Endothelial cell of umbilical vein (primary cell): ENCODE results near the gene C9orf72. TPM values are rescaled to one million over a fixed set of nuclear protein-coding genes. Genes with fewer than 3 reads are reported as not detected.

Source experiments
- BruUV-seq: library from RNA; stranded (reverse); fragments of 400-500 nt; replicated peaks from 2 replicates; lab custom pipeline; 2021; lab: Mats Ljungman, UMichigan
- CTCF ChIA-PET: fragments of 300-600, 350-600 bp; sonication (Branson Sonifier 250); formaldehyde crosslinking; loops from one replicate; lab custom pipeline; 2021; ENCODE audit warnings: antibody characterized with exemption, inconsistent platforms; lab: Charles Lee
- POLR2A ChIA-PET: fragments of 300-600, 350-600 bp; sonication (Branson Sonifier 250); formaldehyde crosslinking; loops from one replicate; lab custom pipeline; 2021; ENCODE audit warnings: antibody characterized with exemption, inconsistent platforms; lab: Charles Lee
- DNase-seq: peaks from one replicate; pipeline ENCODE4 v3.0.0-alpha.2; 2011; ENCODE audit warnings: low read depth, low spot score
- FAIRE-seq: peaks from 2 replicates; lab custom pipeline; 2011; peaks lifted over from hg19 to GRCh38; lab: Jason Lieb, UNC
- H2AFZ ChIP-seq: 2 replicates; pipeline ENCODE4 v1.6.0; 2012; ENCODE audit warnings: low read depth, low read length, control low read depth, inconsistent platforms
- H3K27ac ChIP-seq: 2 replicates; pipeline ENCODE4 v1.5.1; 2011; ENCODE audit warnings: low read depth, mild to moderate bottlenecking, control low read depth, low read length, moderate library complexity; ENCODE audit not compliant: insufficient read depth
- H3K27me3 ChIP-seq, 2 experiments: 2 replicates each; pipeline versions ENCODE4 v1.6.0 to v1.6.1; 2011; ENCODE audit warnings: low read length in 2 of 2, mixed read lengths in 1 of 2; ENCODE audit not compliant: control insufficient read depth in 2 of 2, insufficient read depth in 2 of 2
- H3K36me3 ChIP-seq, 2 experiments: 2 replicates in 1 of 2; 3 replicates in 1 of 2; pipeline ENCODE4 v1.5.1; 2011; ENCODE audit warnings: low read length in 2 of 2, mild to moderate bottlenecking in 1 of 2, moderate library complexity in 1 of 2; ENCODE audit not compliant: control insufficient read depth in 2 of 2, insufficient read depth in 2 of 2; ENCODE audit errors: extremely low read depth in 1 of 2
- H3K4me1 ChIP-seq: 3 replicates; pipeline ENCODE4 v1.5.1; 2011; ENCODE audit warnings: mild to moderate bottlenecking, low read length; ENCODE audit not compliant: control insufficient read depth, insufficient read depth; ENCODE audit errors: extremely low read depth
- H3K4me2 ChIP-seq: 2 replicates; pipeline ENCODE4 v1.6.1; 2011; ENCODE audit warnings: low read length, control low read depth, mixed read lengths; ENCODE audit not compliant: insufficient read depth
- H3K4me3 ChIP-seq, 3 experiments: fragments of 200-600 bp in 1 of 3; sonication (generic), shearing (Covaris generic) in 1 of 3; replicated peaks in 1 of 3; 2 replicates each; pipeline ENCODE4 v1.5.1; 2011 to 2016; ENCODE audit warnings: control low read depth in 3 of 3, low read length in 3 of 3, mild to moderate bottlenecking in 2 of 3, inconsistent platforms in 1 of 3, low read depth in 1 of 3, moderate library complexity in 1 of 3; ENCODE audit not compliant: insufficient read depth in 1 of 3
- H3K79me2 ChIP-seq: 2 replicates; pipeline ENCODE4 v1.6.0; 2012; ENCODE audit warnings: low read length, inconsistent platforms; ENCODE audit not compliant: control insufficient read depth, insufficient read depth
- H3K9ac ChIP-seq: replicated peaks from 2 replicates; pipeline ENCODE3; 2011; ENCODE audit warnings: low read length, control low read depth; ENCODE audit not compliant: insufficient read depth; ENCODE audit errors: extremely low read depth
- H3K9me1 ChIP-seq: replicated peaks from 3 replicates; pipeline ENCODE4 v1.6.0; 2011; ENCODE audit warnings: mild to moderate bottlenecking, low read length; ENCODE audit not compliant: control insufficient read depth, insufficient read depth; ENCODE audit errors: extremely low read depth
- H3K9me3 ChIP-seq: replicated peaks from 2 replicates; pipeline ENCODE4 v1.5.1; 2012; ENCODE audit warnings: low read length, inconsistent platforms; ENCODE audit not compliant: control insufficient read depth, insufficient read depth
- H4K20me1 ChIP-seq: replicated peaks from 2 replicates; pipeline ENCODE3; 2011; ENCODE audit warnings: mild to moderate bottlenecking, low read length; ENCODE audit not compliant: control insufficient read depth, insufficient read depth; ENCODE audit errors: extremely low read depth
- CTCF ChIP-seq, 2 donors: IDR thresholded peaks; 1 replicate in 1 of 2; 2 replicates in 1 of 2; pipeline ENCODE4 v1.5.1; 2011; ENCODE audit warnings: low read length in 2 of 2, mild to moderate bottlenecking in 2 of 2, moderate library complexity in 2 of 2, control low read depth in 1 of 2, inconsistent platforms in 1 of 2, low read depth in 1 of 2; ENCODE audit not compliant: insufficient read depth in 1 of 2; ENCODE audit errors: extremely low read depth in 1 of 2
- EZH2 ChIP-seq: IDR thresholded peaks from 2 replicates; pipeline ENCODE4 v1.6.1; 2012; ENCODE audit warnings: borderline replicate concordance, low read depth, mild to moderate bottlenecking, moderate library complexity, low read length, inconsistent platforms; ENCODE audit not compliant: severe bottlenecking
- GATA2 ChIP-seq: IDR thresholded peaks from 2 replicates; pipeline ENCODE4 v1.7.0; 2011; ENCODE audit warnings: low read depth, mild to moderate bottlenecking, moderate library complexity, mixed read lengths, low read length; ENCODE audit not compliant: insufficient read length, insufficient read depth
- MAX ChIP-seq: IDR thresholded peaks from 2 replicates; pipeline ENCODE4 v1.6.1; 2011; ENCODE audit not compliant: insufficient read depth, insufficient read length
- MYC ChIP-seq: IDR thresholded peaks from one replicate; pipeline ENCODE4 v1.6.1; 2011; ENCODE audit warnings: mild to moderate bottlenecking, low read depth, low read length
- POLR2A ChIP-seq: IDR thresholded peaks from 2 replicates; pipeline ENCODE4 v1.6.1; 2012; ENCODE audit warnings: low read depth, mild to moderate bottlenecking, control low read depth, low read length
- dilution Hi-C: fragments of 300-500 bp; cut with MboI; formaldehyde crosslinking; loops from one replicate; pipeline ENCODE4 v1.15.0; 2019; ENCODE audit warnings: low sequenced_read_pairs; ENCODE audit not compliant: extremely low pct_ligation_motif_present
- intact Hi-C: fragments of 100-400 bp; cut with micrococcal nuclease; formaldehyde crosslinking; loops from one replicate; pipeline ENCODE4 v1.10.0; 2022
- polyA plus RNA-seq, 4 experiments: library from polyadenylated mRNA; depleted of rRNA in 3 of 4; stranded (reverse) in 3 of 4; unstranded in 1 of 4; fragments of >200 nt; gene quantifications; 2 replicates each; pipeline versions ENCODE4 v1.2.1 to v1.2.3, GENCODE V29; 2011 to 2012; ENCODE audit warnings: missing spikeins in 1 of 4
- total RNA-seq: library from RNA; stranded (reverse); gene quantifications from 2 replicates; pipeline ENCODE4 v1.2.3, GENCODE V29; 2021

The C9orf72 gene
- total and polyA plus RNA-seq, 2 donors (not counting 3 experiments of a cell fraction or from before 2014, with no cell fraction given) = 2.7 to 7.3 TPM

GRCh38 chr9:27527702-27528075 is 45.6 kb downstream of the C9orf72 start:
- H3K9ac ChIP-seq = no peak overlapping the region
- no peaks in the 10 kb centered on the region for H3K36me3 ChIP-seq
- CTCF ChIA-PET = interaction anchor here (4.5 kb wide), 1 partner anchor 195 kb away, joined by 38 read pairs; no protein-coding TSS in a partner anchor
- no peaks in the 10 kb centered on the region for H3K79me2 ChIP-seq
- H4K20me1 ChIP-seq = no peaks in the 10 kb centered on the region
- no peak for DNase-seq
- POLR2A ChIA-PET = no interaction called here
- peak overlapping the region; percentile 83 for H3K4me2 ChIP-seq
- H3K4me1 ChIP-seq = peaks cover 9% of the 10 kb centered on the region
- no peak overlapping the region for H3K27ac ChIP-seq
- no peaks in the 10 kb centered on the region for H3K9me3 ChIP-seq
- FAIRE-seq = no peak
- dilution Hi-C loops = no loop called here
- H3K27me3 ChIP-seq = peaks cover 19 to 41% of the 10 kb centered on the region in 2 experiments
- BruUV-seq = no TSS peak
- intact Hi-C loops = no loop called here
- no peaks in the 10 kb centered on the region for H3K9me1 ChIP-seq
- no peak overlapping the region for H3K4me3 ChIP-seq
- TF ChIP-seq MYC (no peak), POLR2A (no peak), EZH2 (no peak), GATA2 (no peak), CTCF (IDR thresholded peaks at IDR 0.05; ENCODE audit: extremely low read depth in 1 of 2, insufficient read depth in 1 of 2, low read depth in 1 of 2, low read length in 2 of 2) (no peak), MAX (no peak)
- H2AFZ ChIP-seq = no peak overlapping the region
